Heart left ventricle (tissue), 16 donors: ENCODE measurements around the gene SSX4B. TPM values are rescaled to one million over a fixed set of nuclear protein-coding genes. Genes with fewer than 3 reads are reported as not detected.
"Not testable (repeated sequence)": the region's sequence is repeated elsewhere in the genome, so short reads cannot be mapped to it uniquely, and the experiment has no call there.

Experiments used
- ATAC-seq, 4 donors: fragments of 200-7000 bp; cut with Tn5 transposase; one replicate each; pipeline ENCODE4 v1.9.1; 2020 to 2022; ENCODE audit warnings: moderate library complexity in 4 of 4, mild to moderate bottlenecking in 3 of 4, moderate number of reproducible peaks in 1 of 4
- DNase-seq, 5 donors: peaks; one replicate each; pipeline ENCODE4 v3.0.0-alpha.2; 2020
- H3K27ac ChIP-seq, 12 donors: fragments of 200-600 bp; sonication (generic) in 4 of 12; one replicate each; pipeline versions ENCODE4 v1.5.0 to v1.8.0; 2016 to 2022; ENCODE audit warnings: mild to moderate bottlenecking in 2 of 12
- H3K27me3 ChIP-seq, 9 donors: fragments of 200-600 bp; sonication (generic) in 2 of 9; one replicate each; pipeline versions ENCODE4 v1.5.1 to v1.8.0; 2016 to 2022; ENCODE audit warnings: mild to moderate bottlenecking in 3 of 9
- H3K36me3 ChIP-seq, 9 donors: fragments of 200-600 bp; sonication (generic) in 2 of 9; one replicate each; pipeline versions ENCODE4 v1.5.0 to v1.8.0; 2018 to 2022; ENCODE audit warnings: mild to moderate bottlenecking in 2 of 9
- H3K4me1 ChIP-seq, 12 donors: fragments of 200-600 bp; sonication (generic) in 4 of 12; one replicate each; pipeline versions ENCODE4 v1.5.0 to v1.8.0; 2016 to 2022; ENCODE audit warnings: mild to moderate bottlenecking in 3 of 12
- H3K4me3 ChIP-seq, 12 donors: fragments of 200-600 bp; sonication (generic) in 4 of 12; one replicate each; pipeline versions ENCODE4 v1.5.0 to v1.8.0; 2017 to 2022; ENCODE audit warnings: mild to moderate bottlenecking in 9 of 12, moderate library complexity in 4 of 12
- H3K9me3 ChIP-seq, 12 donors: fragments of 200-600 bp; sonication (generic) in 4 of 12; one replicate each; pipeline versions ENCODE4 v1.5.0 to v1.8.0; 2016 to 2022; ENCODE audit warnings: mild to moderate bottlenecking in 1 of 12
- POLR2A ChIP-seq, 2 donors: fragments of 450-650 bp; IDR thresholded peaks; one replicate each; pipeline ENCODE4 v1.6.1; 2017; ENCODE audit warnings: antibody characterized with exemption in 2 of 2, mild to moderate bottlenecking in 2 of 2, moderate library complexity in 2 of 2
- WGBS, 4 donors: extraction: QIAGEN DNeasy Blood & Tissue Kit in 2 of 4; methylation state at CpG; one replicate each; pipeline versions ENCODE4 v1.1.5 to v1.1.7; 2013 to 2018; 5-methylcytosine and 5-hydroxymethylcytosine counted together
- intact Hi-C, 10 donors: fragments of 100-400 bp; cut with DNase I; formaldehyde crosslinking; loops; one replicate each; pipeline versions ENCODE4 v1.11.1 to v1.14.2; 2022
- polyA plus RNA-seq, 2 donors: library from polyadenylated mRNA; stranded (reverse); fragments of 200-250 nt; gene quantifications; one replicate each; pipeline ENCODE4 v1.2.3, GENCODE V29; 2013
- total RNA-seq, 9 donors: library from RNA; depleted of rRNA in 2 of 9; stranded (reverse); fragments of >200 nt in 2 of 9; fragmentation: NEBNext Ultra II Directional in 3 of 9; extraction: Animal tissue kit (Norgen Biotek cat#: 25700) in 3 of 9; gene quantifications; one replicate each; pipeline versions ENCODE4 v1.1.0 to v1.2.4, GENCODE V29; 2016 to 2023
- TF ChIP-seq, protein P1 (sequence below), 12 donors: fragments of 200-600 bp; sonication (generic) in 4 of 12; IDR thresholded peaks; one replicate each; pipeline versions ENCODE4 v1.5.0 to v1.8.0; 2018 to 2022; ENCODE audit warnings: antibody characterized with exemption in 12 of 12, mild to moderate bottlenecking in 5 of 12
- donor health status: ischemic (EF 13 %, LVEDD 7.1; RV severe dilation, severe dysfunction).
- donor health status: healthy with polysubstance abuse.
- donor health status: DM: no; HTN: yes; CAD: no.
- donor health status: DM: no; HTN: no; CAD: no.
- donor health status: ischemic (EF 25% LVEDD 6.9; RV normal size, moderate dysfunction).
- donor health status: ischemic (EF 25% LVEDD 5.7; RV mildly dilated, moderate dysfunction).
- donor health status: healthy.
- donor health status: DM: yes; HTN: yes; CAD: no.
- donor health status: ischemic (EF 35%, LVEDD 5.7; RV mildly dilated, moderate dysfunction).
- donor health status: nonischemic (EF 11% LVEDD 7.7; RV severe dilation, severe dysfunction).
- donor health status: DM: yes; HTN: yes; CAD: no.
- donor health status: PGD.
- donor health status: ischemic (EF 29% LVEDD 5.4; RV normal size, mild dysfunction).
- donor health status: nonischemic (EF 23%, LVEDD 6.1; RV moderate dilation, normal function).

Gene SSX4B
- total and polyA plus RNA-seq, 11 donors = not detected

DNA sequence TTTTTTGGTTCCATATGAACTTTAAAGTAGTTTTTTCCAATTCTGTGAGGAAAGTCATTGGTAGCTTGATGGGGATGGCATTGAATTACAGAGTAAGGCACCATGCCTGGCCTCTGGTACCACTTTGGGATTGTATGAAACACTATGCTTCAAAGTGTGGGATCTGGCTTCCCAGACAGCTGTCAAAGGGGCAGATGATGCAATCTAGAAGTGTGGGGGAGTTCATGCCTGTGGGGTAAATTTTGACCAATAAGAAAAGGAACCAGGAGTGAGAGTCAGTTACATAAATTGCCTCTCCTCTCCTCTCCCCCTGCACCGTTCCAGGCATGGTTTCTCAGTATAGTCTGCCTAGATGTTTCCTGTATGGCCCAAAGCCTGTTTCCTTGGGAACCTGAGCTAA lies 13.9 kb downstream of the SSX4B start:
- H3K27ac ChIP-seq, H3K27me3 ChIP-seq, intact Hi-C loops, ATAC-seq, H3K4me1 ChIP-seq, H3K9me3 ChIP-seq, H3K4me3 ChIP-seq, H3K36me3 ChIP-seq, DNase-seq: not testable (repeated sequence)
- WGBS, 4 donors = 9 to 58% (median 40%) methylated on average over 1 of the region's 1 CpG

DNA sequence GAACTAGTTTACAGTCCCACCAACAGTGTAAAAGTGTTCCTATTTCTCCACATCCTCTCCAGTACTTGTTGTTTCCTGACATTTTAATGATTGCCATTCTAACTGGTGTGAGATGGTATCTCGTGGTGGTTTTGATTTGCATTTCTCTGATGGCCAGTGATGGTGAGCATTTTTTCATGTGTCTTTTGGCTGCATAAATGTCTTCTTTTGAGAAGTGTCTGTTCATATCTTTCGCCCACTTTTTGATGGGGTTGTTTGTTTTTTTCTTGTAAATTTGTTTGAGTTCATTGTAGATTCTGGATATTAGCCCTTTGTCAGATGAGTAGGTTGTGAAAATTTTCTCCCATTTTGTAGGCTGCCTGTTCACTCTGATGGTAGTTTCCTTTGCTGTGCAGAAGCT lies 14.8 kb downstream of the SSX4B start:
- WGBS, 4 donors = 54 to 86% (median 79%) methylated on average over 1 to 2 of the region's 2 CpGs
- H3K27me3 ChIP-seq, DNase-seq, H3K27ac ChIP-seq, ATAC-seq, H3K4me1 ChIP-seq, intact Hi-C loops, H3K36me3 ChIP-seq, H3K9me3 ChIP-seq, H3K4me3 ChIP-seq: not testable (repeated sequence)

GRCh38 chrX:48383239-48383638 lies 28.5 kb downstream of the SSX4B start, which contains the start of gene SSX4:
Gene SSX4 (plus strand): TSS chrX:48383539. CDS start chrX:48384054, 515 bp downstream.
- intact Hi-C loops, ATAC-seq: not testable (repeated sequence)

GRCh38 chrX:48370408-48370807 lies 41.4 kb downstream of the SSX4B start:
- H3K27me3 ChIP-seq, ATAC-seq, H3K27ac ChIP-seq, intact Hi-C loops, H3K4me1 ChIP-seq, DNase-seq, H3K36me3 ChIP-seq, H3K9me3 ChIP-seq, H3K4me3 ChIP-seq: not testable (repeated sequence)
- WGBS, 4 donors = no CpG with 5 or more reads among the region's 8 CpGs

More at GRCh38 chrX:48383239-48383638, 28.5 kb downstream of the SSX4B start, which contains the start of gene SSX4:
- DNase-seq, H3K27me3 ChIP-seq, H3K36me3 ChIP-seq, H3K27ac ChIP-seq, H3K4me1 ChIP-seq, H3K9me3 ChIP-seq, H3K4me3 ChIP-seq: not testable (repeated sequence)
- no CpG with 5 or more reads among the region's 16 CpGs for WGBS, 4 donors

- H3K4me3 ChIP-seq, H3K36me3 ChIP-seq, H3K27ac ChIP-seq, H3K4me1 ChIP-seq, ATAC-seq, intact Hi-C loops, H3K9me3 ChIP-seq, DNase-seq, H3K27me3 ChIP-seq: not testable (repeated sequence)
- no CpG with 5 or more reads among the region's 12 CpGs for WGBS, 4 donors
Measured at GRCh38 chrX:48367717-48368408, 43.9 kb downstream of the SSX4B start.

DNA sequence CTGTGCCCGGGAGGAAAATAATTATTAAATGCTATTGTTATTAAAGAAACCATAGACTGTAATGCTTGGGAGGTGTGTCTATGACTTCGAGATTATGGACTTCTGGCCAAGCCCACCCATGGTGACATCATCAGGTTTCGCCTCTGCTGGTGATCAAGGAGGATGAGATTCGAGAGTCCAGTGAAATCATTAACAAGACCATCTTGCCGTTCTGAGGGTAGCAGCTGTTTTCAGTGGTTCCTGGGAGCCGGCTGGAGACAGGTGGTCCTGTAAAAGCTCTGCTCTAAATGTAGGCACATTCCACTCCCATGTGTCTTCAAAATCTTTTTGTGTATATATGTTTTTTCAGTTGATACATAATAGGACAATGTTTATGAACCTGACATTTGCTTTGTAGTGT lies 52.5 kb downstream of the SSX4B start:
- H3K27me3 ChIP-seq, intact Hi-C loops, DNase-seq, H3K36me3 ChIP-seq, H3K4me1 ChIP-seq, H3K4me3 ChIP-seq, ATAC-seq, H3K9me3 ChIP-seq, H3K27ac ChIP-seq: not testable (repeated sequence)
- WGBS, 4 donors = 70 to 82% (median 78%) methylated on average over 5 to 6 of the region's 6 CpGs

- H3K4me3 ChIP-seq = no peak overlapping the region
- H3K27me3 ChIP-seq = peaks cover 0 to 8% (median 0%) of the 10 kb centered on the region in 9 donors
- no peaks in the 10 kb centered on the region for H3K4me1 ChIP-seq
- ATAC-seq (no peak), DNase-seq (no peak)
- TF ChIP-seq POLR2A (IDR thresholded peaks at IDR 0.05) = no peak
- TF ChIP-seq, protein P1, sequence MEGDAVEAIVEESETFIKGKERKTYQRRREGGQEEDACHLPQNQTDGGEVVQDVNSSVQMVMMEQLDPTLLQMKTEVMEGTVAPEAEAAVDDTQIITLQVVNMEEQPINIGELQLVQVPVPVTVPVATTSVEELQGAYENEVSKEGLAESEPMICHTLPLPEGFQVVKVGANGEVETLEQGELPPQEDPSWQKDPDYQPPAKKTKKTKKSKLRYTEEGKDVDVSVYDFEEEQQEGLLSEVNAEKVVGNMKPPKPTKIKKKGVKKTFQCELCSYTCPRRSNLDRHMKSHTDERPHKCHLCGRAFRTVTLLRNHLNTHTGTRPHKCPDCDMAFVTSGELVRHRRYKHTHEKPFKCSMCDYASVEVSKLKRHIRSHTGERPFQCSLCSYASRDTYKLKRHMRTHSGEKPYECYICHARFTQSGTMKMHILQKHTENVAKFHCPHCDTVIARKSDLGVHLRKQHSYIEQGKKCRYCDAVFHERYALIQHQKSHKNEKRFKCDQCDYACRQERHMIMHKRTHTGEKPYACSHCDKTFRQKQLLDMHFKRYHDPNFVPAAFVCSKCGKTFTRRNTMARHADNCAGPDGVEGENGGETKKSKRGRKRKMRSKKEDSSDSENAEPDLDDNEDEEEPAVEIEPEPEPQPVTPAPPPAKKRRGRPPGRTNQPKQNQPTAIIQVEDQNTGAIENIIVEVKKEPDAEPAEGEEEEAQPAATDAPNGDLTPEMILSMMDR (IDR thresholded peaks at IDR 0.05) = no peak
- H3K9me3 ChIP-seq = no peaks in the 10 kb centered on the region
- no peak overlapping the region for H3K27ac ChIP-seq
- no peaks in the 10 kb centered on the region for H3K36me3 ChIP-seq
- 79 to 93% (median 91%) methylated on average over 8 of the region's 8 CpGs for WGBS, 4 donors
- intact Hi-C loops = no loop called here
Measured at GRCh38 chrX:48357681-48358080, 54.1 kb downstream of the SSX4B start.

GRCh38 chrX:48356315-48357094 lies 55.3 kb downstream of the SSX4B start, which contains the start of gene SSX3:
Gene SSX3 (minus strand): TSS chrX:48356703. CDS start chrX:48355249, 1,454 bp downstream.
- WGBS, 4 donors = 85 to 95% (median 91%) methylated on average over 17 to 19 of the region's 19 CpGs
- H3K4me3 ChIP-seq, intact Hi-C loops, H3K9me3 ChIP-seq, H3K27ac ChIP-seq, DNase-seq, H3K36me3 ChIP-seq, H3K27me3 ChIP-seq, ATAC-seq, H3K4me1 ChIP-seq: not testable (repeated sequence)
